Suppressor macrophage treated with lipopolysaccharide for 1 hour (primary cell): ENCODE measurements around the gene TUB.

ENCODE experiments used
- DNase-seq, 3 donors: peaks; one replicate each; pipeline ENCODE4 v3.0.0-alpha.2; 2020 to 2022

Gene TUB

GRCh38 chr11:8080674-8081590, at the start of gene TUB:
Gene TUB (plus strand): TSS chr11:8081211. CDS start chr11:8081511, 300 bp downstream.
- peak in 2 of 3 donors; percentile 19 to 45 for DNase-seq

DNA sequence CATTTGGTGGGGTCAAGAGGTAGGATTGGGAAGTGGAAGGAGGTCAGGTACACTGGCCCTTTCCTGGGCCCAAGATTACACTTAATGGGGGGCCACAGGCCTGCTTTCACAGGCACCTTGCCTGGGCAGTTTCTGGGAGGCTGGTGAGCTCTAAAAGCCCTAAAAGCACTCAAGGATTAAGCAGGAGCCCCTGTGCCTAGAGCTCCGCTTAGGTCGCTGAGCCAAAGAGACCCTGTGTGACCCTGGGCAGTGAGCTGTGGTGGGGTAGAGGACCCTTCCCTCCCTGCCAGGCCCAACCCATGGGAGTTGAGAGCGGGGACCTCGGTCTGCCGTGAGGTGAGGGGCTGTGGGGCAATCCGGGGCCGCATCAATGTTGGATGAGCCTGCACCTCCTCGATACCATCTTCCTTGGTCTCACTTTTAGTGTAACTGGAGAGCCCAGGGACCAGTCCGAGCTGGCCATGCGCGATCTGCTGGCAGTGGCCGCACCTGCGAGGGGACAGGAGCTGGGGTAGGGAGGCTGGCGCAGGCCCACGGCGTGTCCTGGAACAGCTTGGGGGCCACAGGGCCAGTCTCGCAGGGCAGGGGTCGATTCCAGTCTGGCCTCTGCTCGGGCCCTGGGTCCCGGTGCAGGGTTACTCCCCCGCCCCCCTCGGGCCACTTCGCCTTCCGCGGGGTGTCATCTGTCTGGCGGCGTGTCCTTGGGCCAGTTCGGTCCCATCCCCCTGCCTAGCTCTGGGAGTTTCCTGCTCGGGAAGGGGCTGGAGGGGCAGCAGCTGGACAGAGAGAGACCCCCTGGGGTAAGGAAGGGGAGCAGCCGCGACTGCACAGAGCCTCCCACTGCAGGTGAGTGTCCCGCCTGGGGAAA, 49.5 kb upstream of the TUB start:
- DNase-seq, result no peak

DNA sequence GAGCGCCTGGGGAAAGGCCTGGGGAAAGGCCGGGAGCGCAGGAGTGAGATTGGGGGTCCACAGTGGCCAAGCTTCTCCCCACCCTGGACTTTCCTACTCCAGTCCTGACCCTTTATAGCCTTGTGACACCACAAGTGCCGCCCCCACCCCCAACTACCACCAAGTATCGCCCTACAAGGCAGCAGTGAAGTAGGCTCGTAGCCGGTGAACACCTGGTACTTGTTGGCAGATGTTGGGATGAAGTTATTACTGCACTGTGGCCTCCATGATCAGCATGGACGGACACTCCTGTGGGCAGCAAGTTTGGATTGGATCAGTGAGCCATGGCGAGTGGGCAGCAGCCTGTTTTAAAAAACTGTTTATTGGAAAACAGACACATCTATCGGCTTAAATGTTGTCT, 48.9 kb upstream of the TUB start:
- no peak for DNase-seq

DNA sequence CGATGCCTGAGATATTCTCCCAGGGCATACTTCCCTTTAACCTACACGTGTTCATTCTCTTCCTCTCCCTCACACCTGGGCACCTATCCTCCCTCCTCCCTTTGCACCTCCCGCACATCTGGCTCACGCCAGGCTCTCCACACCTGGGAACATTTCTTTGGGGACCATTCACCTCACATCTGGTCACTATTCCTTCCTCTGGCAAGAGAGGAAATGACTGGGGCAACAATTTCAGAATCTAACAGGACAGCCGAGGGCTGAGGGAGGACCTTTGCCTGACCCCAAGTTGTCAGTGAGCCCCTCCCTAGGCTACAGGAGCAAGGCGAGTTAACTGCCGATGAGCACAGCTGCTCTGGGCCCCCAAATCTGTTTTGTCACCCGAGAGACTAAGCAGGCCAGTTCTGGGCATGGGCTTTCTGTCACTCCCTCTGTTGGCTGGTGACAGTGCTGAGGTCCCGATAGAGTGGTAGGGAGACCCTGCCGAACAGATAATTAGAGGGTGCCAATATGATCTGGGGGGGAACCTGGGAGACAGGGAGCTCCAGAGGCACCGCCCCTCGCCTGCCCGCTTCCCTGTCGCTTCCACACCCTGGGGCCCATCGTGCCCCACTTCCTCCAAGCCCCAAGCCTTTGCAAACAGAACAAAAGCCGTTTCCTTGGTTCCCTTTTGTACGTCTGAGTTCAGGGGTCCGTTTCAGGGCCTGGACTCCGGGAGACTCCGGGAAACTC, 48.3 kb upstream of the TUB start:
- no peak for DNase-seq

DNA sequence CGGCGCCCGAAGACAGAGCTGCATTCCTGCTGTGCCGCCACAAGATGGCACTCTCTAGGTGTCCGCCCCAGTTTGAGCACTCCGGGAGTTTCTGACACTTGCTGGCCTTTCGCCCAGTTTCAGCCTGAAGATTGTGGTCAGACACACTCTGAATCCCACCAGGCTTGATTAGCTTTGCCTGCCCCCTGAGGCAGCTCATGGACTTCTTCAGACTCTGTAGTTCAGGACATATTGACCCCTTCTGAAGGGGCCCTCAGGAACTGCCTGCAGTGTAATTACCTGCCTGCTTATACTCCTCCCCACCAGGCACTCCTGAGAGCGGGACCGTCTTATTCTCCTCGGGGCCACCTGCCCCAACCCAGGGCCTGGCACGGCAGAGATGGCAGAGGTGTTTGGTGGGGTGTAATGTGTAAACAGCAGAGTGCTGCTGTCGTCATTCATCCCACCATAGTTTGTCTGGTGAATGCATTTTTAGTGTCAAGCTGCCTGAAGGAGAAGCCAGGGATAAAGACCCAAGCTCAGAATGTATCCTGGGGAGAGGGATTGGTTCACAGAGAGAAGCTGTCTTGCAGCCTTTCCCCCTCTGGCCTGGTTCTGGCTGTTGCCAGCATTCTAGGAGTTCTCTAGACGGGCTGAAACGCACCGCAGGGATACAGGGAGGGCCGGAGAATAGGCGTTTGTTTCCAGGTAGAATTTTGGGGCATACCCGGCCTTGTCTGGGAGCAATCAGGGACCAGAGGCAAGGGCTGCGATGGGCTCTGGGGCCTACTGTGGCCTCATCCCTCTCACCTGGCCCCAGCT, 47.5 kb upstream of the TUB start:
- DNase-seq, result peak; percentile 65 to 76 (median 75)

- DNase-seq, result no peak
Measured at GRCh38 chr11:8034106-8034585, 46.9 kb upstream of the TUB start.

DNA sequence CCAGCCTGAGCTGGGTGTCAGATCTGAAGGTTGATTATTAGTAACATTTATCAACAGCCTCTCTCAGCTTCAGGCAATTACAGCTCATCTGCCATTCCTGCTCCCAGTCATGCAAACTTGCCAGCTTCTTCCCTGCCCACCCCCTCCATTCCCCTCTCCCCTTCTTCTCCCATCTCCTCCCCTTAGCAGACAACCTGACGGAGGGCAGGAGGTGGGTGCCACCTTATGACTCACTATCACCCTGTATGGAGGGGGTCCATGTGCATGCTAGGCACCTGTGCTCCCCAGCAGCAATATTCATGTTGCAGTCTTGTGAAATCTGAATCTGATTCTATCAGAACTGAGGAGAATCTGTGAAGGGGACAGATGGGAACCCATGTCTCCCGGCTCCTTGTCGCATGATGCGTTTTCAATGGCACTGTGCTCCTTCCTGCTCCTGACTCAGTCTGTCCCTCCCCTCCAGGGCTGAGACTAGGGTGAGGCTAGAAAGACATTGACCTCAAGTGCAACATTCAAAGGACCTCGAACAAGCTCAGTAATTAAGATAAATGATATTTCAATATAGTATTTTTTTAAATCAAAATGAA, 46.3 kb upstream of the TUB start:
- DNase-seq, result no peak

- DNase-seq, result no peak
Measured at GRCh38 chr11:8035200-8035855, 45.7 kb upstream of the TUB start.

DNA sequence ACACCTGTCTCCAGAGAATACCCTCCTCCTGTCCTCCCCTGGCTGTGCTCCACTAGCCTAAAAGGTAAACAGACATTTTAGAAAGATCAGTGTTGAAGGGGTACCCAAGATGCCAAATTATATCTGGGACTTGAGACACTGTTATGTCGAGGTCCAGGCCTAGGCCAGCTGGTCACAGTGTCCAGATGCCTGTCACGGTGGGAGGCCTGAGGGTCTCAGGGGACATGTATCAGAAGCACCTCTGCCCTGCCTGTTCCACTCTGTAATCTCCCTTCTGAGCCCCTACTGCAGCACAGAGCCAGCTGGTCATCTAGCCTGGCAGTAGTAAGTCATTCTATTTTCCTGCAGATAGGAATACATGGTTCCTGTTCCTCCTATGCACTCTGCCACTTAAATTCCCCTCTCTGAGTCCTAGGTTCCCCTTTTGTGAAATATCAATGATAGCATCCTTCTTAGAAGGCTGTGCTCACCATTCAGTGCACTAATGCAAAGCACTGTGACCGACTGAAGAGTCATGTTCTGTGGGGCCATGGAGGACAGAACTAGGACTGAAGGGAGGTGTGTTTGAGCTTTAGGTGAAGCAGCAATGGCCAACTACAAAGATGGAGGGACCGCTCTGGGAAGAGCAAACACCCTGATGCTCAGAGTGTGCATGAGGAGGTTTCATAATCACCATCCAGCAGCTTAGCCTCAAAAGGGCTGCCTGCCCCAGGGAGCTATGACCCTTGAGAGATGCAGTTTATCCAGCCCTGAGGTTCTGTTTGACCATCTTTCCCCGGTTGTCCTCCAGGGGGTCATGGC, 44.8 kb upstream of the TUB start:
- DNase-seq, result peak; percentile 45 to 62 (median 61)

- DNase-seq, result no peak
Measured at GRCh38 chr11:8036986-8037385, 44.0 kb upstream of the TUB start.

DNA sequence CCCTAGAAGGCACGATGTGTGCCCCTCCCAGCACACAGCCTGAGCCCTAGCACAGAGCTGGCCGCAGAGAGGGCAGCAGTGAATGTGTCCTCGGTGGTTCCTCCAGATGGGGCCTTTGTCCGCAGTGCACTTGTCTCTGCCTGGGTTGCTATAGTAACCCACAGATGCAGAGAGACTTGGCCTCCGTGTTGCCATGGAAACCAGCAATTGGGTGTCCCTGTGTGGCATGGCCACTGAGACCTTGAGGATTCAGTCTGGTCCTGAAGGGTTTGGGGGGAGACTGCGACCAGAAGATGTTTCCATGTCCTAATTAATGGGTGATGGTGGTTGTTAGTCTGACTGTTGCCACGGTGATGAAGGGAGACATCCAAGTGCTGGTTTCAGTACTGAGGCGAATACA, 42.6 kb upstream of the TUB start:
- DNase-seq, result no peak

GRCh38 chr11:8038811-8039529, 42.0 kb upstream of the TUB start:
- no peak for DNase-seq

DNA sequence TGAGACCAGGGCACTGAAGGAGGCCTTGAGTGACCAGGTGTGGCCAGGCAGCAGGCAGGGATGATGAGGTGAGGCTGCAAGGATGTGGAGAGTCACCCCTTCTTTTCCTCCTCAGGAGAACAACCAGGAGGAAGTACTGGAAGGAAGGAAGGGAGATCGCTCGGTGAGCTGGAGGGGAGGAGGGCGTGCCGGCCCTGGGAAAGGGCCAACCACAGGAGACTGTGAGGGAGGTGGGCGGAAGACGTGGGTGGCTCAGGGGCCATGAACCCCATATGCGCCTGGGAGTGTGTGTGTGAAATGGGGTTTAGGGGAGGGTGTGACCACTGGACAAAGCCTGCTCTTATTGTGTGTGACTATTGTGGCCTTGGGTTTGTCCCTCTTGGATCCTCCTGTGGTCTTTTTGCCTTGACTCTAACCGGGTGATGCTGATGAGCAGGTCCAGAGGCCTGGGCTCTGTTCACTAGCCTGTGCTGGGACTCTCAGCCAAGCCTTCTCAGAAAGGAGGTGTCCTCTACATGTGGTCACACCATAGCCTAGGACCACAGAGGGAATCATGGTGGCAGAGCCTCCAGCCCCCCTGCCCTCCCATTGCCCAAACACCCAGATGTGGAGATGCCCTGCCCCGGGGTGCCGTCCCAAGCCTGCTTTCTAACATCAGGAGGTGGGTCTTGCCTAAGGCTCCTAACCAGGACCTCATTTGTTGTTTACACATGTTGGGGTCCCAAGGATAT, 41.3 kb upstream of the TUB start:
- DNase-seq, result no peak

- DNase-seq, result no peak
Measured at GRCh38 chr11:8040261-8040920, 40.6 kb upstream of the TUB start.

DNA sequence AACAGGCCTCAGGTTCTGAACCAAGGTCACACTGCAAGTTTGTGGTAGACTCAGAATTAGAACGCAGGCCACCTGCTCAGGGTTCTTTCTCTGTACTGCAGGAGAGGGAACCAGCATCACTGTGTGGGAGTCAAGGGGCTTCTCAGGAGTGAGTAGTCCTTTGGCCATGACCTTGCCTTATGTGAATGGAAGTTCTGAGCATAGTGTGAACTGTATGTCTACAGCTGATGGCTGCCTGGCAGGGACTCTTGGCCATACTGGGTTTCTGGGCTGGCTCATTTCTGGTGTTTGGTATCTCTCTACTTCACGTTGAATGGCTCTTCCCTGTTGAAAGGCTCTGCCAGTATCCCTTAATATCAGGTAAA, 40.1 kb upstream of the TUB start:
- DNase-seq, result no peak

GRCh38 chr11:8041576-8041975, 39.4 kb upstream of the TUB start:
- no peak for DNase-seq

DNA sequence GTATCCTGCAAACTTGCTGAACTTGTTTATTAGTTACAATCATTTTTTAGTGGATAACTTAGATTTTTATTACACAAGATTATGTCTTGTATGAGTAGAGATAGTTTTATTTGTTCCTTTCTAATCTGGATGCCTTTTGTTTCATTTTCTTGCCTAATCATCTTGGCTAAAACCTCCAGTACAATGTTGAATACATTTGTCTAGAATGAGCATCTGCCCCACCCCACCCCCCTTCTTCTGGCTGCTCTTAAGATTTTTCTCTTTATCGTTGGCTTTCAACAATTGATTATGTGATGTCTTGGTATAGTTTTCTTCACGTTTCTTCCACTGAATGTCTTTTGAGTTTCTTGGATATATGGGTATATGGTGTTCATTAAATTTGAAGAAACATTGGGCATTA, 37.3 kb upstream of the TUB start:
- DNase-seq, result no peak

DNA sequence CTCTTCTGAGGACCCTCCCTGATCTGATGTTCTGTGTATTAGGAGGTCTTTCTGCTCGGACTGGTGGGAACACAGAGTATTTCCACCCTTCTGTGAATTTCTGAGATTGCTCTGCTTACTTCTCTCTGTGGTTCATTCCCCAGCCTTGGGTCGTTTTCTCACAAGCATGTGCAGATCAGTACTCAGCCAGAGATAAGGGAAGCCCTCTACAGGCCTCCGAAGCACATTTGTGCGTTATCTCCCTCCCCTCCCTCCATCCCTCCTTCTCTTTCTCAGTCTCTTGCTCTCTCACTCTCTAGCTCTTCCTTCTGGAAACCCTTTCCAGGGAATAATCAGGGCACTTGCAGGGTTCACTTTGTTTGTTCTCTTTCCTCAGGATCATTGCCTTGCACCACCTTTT, 35.2 kb upstream of the TUB start:
- DNase-seq, result no peak
